Esophagus muscularis mucosa (tissue), 4 donors: ENCODE measurements around the gene CIT.

Source experiments
- EP300 ChIP-seq: sonication (generic); formaldehyde crosslinking; IDR thresholded peaks from one replicate; pipeline ENCODE4 v1.6.1; 2017; ENCODE audit warnings: antibody characterized with exemption
- POLR2A ChIP-seq: fragments of 450-650 bp; IDR thresholded peaks from one replicate; pipeline ENCODE4 v1.6.1; 2017; ENCODE audit warnings: antibody characterized with exemption, moderate library complexity, mild to moderate bottlenecking, low read depth
- TF ChIP-seq, protein P1 (sequence below), 3 experiments: fragments of 200-600 bp in 2 of 3; fragments of 450-650 bp in 1 of 3; sonication (generic) in 2 of 3; IDR thresholded peaks; one replicate each; pipeline ENCODE4 v1.5.1; 2017 to 2019; ENCODE audit warnings: antibody characterized with exemption in 3 of 3, mild to moderate bottlenecking in 2 of 3, moderate library complexity in 1 of 3

DNA sequence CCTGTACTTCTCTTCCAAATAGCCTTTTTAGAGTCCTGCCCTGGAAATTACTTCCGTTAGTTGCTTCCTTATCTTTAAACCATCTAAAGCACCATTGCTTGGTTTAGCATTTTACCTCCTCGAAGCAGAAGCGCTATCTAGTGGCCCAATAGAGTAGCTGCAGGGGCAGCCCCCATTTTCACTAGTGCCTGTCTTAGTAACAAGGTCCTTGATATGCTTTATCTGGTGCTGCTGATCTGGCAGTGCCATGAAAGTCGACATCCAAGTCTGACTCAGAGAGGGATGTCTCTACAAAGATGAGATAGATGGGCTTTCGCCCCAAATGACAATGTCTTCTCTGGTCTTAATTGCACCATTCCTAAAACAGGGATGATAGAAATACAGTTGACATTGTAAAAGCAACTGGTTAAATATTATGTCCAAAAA, 25.0 kb upstream of the CIT start:
- TF ChIP-seq, protein P1, sequence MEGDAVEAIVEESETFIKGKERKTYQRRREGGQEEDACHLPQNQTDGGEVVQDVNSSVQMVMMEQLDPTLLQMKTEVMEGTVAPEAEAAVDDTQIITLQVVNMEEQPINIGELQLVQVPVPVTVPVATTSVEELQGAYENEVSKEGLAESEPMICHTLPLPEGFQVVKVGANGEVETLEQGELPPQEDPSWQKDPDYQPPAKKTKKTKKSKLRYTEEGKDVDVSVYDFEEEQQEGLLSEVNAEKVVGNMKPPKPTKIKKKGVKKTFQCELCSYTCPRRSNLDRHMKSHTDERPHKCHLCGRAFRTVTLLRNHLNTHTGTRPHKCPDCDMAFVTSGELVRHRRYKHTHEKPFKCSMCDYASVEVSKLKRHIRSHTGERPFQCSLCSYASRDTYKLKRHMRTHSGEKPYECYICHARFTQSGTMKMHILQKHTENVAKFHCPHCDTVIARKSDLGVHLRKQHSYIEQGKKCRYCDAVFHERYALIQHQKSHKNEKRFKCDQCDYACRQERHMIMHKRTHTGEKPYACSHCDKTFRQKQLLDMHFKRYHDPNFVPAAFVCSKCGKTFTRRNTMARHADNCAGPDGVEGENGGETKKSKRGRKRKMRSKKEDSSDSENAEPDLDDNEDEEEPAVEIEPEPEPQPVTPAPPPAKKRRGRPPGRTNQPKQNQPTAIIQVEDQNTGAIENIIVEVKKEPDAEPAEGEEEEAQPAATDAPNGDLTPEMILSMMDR (IDR thresholded peaks at IDR 0.05), result peak; percentile 53 to 70 (median 56)
- TF ChIP-seq POLR2A (no peak), EP300 (no peak)
